ENCODE data around the gene VAV1.
"Not testable (repeated sequence)": the region's sequence is repeated elsewhere in the genome, so short reads cannot be mapped to it uniquely, and the experiment has no call there.

VAV1 gene

GRCh38 chr19:6825076-6825774 is 52.7 kb downstream of the VAV1 start:
- TF ChIP-seq, protein P1, sequence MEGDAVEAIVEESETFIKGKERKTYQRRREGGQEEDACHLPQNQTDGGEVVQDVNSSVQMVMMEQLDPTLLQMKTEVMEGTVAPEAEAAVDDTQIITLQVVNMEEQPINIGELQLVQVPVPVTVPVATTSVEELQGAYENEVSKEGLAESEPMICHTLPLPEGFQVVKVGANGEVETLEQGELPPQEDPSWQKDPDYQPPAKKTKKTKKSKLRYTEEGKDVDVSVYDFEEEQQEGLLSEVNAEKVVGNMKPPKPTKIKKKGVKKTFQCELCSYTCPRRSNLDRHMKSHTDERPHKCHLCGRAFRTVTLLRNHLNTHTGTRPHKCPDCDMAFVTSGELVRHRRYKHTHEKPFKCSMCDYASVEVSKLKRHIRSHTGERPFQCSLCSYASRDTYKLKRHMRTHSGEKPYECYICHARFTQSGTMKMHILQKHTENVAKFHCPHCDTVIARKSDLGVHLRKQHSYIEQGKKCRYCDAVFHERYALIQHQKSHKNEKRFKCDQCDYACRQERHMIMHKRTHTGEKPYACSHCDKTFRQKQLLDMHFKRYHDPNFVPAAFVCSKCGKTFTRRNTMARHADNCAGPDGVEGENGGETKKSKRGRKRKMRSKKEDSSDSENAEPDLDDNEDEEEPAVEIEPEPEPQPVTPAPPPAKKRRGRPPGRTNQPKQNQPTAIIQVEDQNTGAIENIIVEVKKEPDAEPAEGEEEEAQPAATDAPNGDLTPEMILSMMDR (conservative IDR thresholded peaks at IDR 0.05; ENCODE audit: low read length) = no peak
- no peak for DNase-seq (ENCODE audit: low read depth)
- no peak overlapping the region for H3K4me3 ChIP-seq (ENCODE audit: low read length)

GRCh38 chr19:6826281-6826920 is 53.9 kb downstream of the VAV1 start:
- DNase-seq (ENCODE audit: low read depth) = no peak
- TF ChIP-seq, protein P1 (conservative IDR thresholded peaks at IDR 0.05; ENCODE audit: low read length) = no peak

GRCh38 chr19:6828306-6828697 is 55.8 kb downstream of the VAV1 start:
- DNase-seq (ENCODE audit: low read depth) = no peak
- no peak overlapping the region for H3K4me3 ChIP-seq (ENCODE audit: low read length)
- TF ChIP-seq, protein P1 (conservative IDR thresholded peaks at IDR 0.05; ENCODE audit: low read length) = no peak

More at GRCh38 chr19:6826281-6826920, 53.9 kb downstream of the VAV1 start:
- H3K4me3 ChIP-seq (ENCODE audit: low read length) = no peak overlapping the region

DNA sequence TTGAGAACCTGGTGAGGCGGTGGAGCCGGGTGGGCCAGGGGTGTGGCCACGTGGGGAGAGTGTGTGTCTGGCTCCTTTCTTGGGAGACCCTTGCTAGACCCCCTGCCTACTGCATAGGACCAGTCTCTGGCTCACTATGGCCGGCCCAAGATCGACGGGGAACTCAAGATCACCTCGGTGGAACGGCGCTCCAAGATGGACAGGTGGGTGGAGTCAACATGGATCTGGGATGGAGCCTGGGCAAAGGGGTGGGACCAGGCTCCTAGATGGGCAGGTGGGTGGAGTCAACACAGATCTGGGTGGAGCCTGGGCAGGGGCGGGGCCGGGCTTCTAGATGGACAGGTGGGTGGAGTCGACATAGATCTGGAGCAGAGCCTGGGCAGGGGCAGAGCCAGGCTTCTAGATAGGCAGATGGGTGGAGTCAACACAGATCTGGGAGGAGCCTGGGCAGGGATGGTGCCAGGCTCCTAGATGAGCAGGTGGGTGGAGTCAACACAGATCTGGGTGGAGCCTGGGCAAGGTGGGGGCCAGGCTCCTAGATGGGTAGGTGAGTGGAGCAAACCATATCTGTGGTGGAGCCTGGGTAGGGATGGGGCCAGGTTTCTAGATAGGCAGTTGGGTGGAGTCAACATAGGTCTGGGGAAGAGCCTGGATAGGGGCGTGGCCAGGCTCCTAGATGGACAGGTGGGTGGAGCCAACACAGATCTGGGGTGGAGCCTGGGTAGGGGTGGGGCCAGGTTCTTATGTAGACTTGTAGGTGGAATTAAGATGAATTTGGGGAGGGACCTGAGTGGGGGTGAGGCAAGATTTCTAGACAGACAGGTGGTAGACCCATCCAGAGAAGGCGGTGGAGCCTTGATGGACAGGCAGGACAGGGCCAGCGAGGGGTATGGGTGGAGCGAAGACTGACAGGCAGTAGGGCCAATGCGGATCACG is 56.5 kb downstream of the VAV1 start:
- no peak overlapping the region for H3K4me3 ChIP-seq (ENCODE audit: low read length)
- TF ChIP-seq, protein P1 (conservative IDR thresholded peaks at IDR 0.05; ENCODE audit: low read length) = no peak
- no peak for DNase-seq (ENCODE audit: low read depth)

DNA sequence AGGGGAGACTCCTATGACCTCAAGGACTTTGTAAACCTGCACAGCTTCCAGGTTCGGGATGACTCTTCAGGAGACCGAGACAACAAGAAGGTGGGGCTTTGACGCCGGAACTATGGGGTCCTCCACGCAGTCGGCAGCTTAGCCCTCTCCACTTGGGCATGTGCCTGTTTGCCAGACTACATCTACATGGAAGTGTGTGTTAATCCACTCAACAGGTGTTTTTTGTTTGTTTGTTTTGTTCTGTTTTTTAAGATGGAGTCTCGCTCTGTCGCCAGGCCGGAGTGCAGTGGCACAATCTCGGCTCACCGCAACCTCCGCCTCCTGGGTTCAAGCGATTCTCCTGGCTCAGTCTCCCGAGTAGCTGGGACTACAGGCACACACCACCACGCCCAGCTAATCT is 57.3 kb downstream of the VAV1 start:
- not testable (repeated sequence) for DNase-seq (ENCODE audit: low read depth); H3K4me3 ChIP-seq (ENCODE audit: low read length)

DNA sequence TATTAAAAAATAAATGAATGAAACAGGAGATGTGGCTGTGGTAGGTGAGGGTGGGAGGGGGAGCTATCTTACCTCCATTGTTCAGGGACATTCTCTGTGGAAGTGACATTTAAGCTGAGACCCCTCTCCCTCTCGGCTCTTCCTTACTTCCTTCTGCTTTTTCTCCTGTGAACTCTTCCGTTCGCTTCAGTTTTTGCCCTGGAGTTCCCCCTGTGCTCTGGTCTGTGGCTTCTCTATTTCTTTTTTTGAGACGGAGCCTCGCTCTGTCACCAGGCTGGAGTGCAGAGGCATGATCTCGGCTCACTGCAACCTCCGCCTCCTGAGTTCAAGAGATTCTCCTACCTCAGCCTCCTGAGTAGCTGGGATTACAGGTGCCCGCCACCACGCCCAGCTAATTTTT is 58.6 kb downstream of the VAV1 start:
- DNase-seq (ENCODE audit: low read depth) = not testable (repeated sequence)

GRCh38 chr19:6832412-6832811 is 59.9 kb downstream of the VAV1 start:
- no peak for DNase-seq (ENCODE audit: low read depth)
- TF ChIP-seq, protein P1 (conservative IDR thresholded peaks at IDR 0.05; ENCODE audit: low read length) = no peak
- no peak overlapping the region for H3K4me3 ChIP-seq (ENCODE audit: low read length)

More for the DNA sequence above, 58.6 kb downstream of the VAV1 start:
- H3K4me3 ChIP-seq (ENCODE audit: low read length) = not testable (repeated sequence)
